Pancreas (tissue), 10 donors: Measurements from ENCODE around the gene CPA2. TPM values are rescaled to one million over a fixed set of nuclear protein-coding genes. Genes with fewer than 3 reads are reported as not detected.

Experiments
- ATAC-seq, 4 donors: fragments of 200-7000 bp; cut with Tn5 transposase; one replicate each; pipeline versions ENCODE4 v1.8.0 to v1.9.1; 2020; ENCODE audit warnings: mild to moderate bottlenecking in 4 of 4, moderate library complexity in 4 of 4
- DNase-seq, 6 donors: peaks; one replicate each; pipeline ENCODE4 v3.0.0-alpha.2; 2020
- FAIRE-seq: peaks from 2 replicates; lab custom pipeline; 2012; peaks lifted over from hg19 to GRCh38; lab: Jason Lieb, UNC
- H3K27ac ChIP-seq, 4 donors: fragments of 200-600 bp; sonication (generic); 1 replicate in 3 of 4; 2 replicates in 1 of 4; pipeline versions ENCODE4 v1.5.0 to v1.8.0; 2020
- H3K27me3 ChIP-seq, 4 donors: fragments of 200-600 bp; one replicate each; pipeline ENCODE4 v1.8.0; 2021
- H3K36me3 ChIP-seq, 3 donors: fragments of 200-600 bp; sonication (generic) in 1 of 3; one replicate each; pipeline versions ENCODE4 v1.5.0 to v1.8.0; 2020 to 2021
- H3K4me1 ChIP-seq, 3 donors: fragments of 200-600 bp; one replicate each; pipeline ENCODE4 v1.8.0; 2021
- H3K4me3 ChIP-seq, 4 donors: fragments of 200-600 bp; sonication (generic) in 2 of 4; one replicate each; pipeline versions ENCODE4 v1.5.0 to v1.8.0; 2020 to 2021
- H3K9me3 ChIP-seq, 4 donors: fragments of 200-600 bp; one replicate each; pipeline ENCODE4 v1.8.0; 2021
- CTCF ChIP-seq, 4 donors: fragments of 200-600 bp; sonication (generic) in 3 of 4; IDR thresholded peaks; one replicate each; pipeline versions ENCODE4 v1.5.0 to v1.8.0; 2021; ENCODE audit warnings: antibody characterized with exemption in 4 of 4
- WGBS, 2 donors: extraction: QIAGEN DNeasy Blood & Tissue Kit; methylation state at CpG; one replicate each; pipeline ENCODE4 v1.1.7; 2013; 5-methylcytosine and 5-hydroxymethylcytosine counted together
- intact Hi-C, 3 donors: fragments of 100-400 bp; cut with DNase I; formaldehyde crosslinking; loops; one replicate each; pipeline versions ENCODE4 v1.11.1 to v1.14.2; 2022
- polyA plus RNA-seq, 2 donors: library from polyadenylated mRNA; stranded (reverse); fragments of 200-250 nt; gene quantifications; one replicate each; pipeline ENCODE4 v1.2.3, GENCODE V29; 2013
- total RNA-seq, 6 donors: library from RNA; stranded (reverse); fragmentation: NEBNext Ultra II Directional in 4 of 6; extraction: Animal tissue kit (Norgen Biotek cat#: 25700) in 4 of 6; gene quantifications; one replicate each; pipeline versions ENCODE4 v1.2.1 to v1.2.4, GENCODE V29; 2021 to 2023
- donor health status: healthy with polysubstance abuse.
- donor health status: DM: no; HTN: no; CAD: no; lungs with moderate emphysema.
- donor health status: DM: no; HTN: no; CAD: no.
- donor health status: control.
- donor health status: control.
- donor health status: Bipolar disorder and iron deficiency.
- donor health status: DM: yes; HTN: yes; CAD: no.
- donor health status: DM: no; HTN: no; CAD: no.
- donor health status: DM: no; HTN: no; CAD: no.
- donor health status: DM: yes; HTN: yes; CAD: no.

The CPA2 gene
- total and polyA plus RNA-seq, 8 donors, result 4,251 to 12,479 (median 5,755) TPM

GRCh38 chr7:130293521-130293920 is 26.9 kb downstream of the CPA2 start:
- ATAC-seq (no peak), FAIRE-seq (no peak), DNase-seq (peak in 1 of 6 donors; percentile 36)
- no peak overlapping the region for H3K4me3 ChIP-seq
- H3K9me3 ChIP-seq, result no peaks in the 10 kb centered on the region
- H3K27me3 ChIP-seq, result no peaks in the 10 kb centered on the region
- intact Hi-C loops, result loop anchor here in 1 of 3 donors (10.0 kb wide), 1 partner anchor 71 kb away; no protein-coding TSS in a partner anchor
- no peaks in the 10 kb centered on the region for H3K36me3 ChIP-seq
- peak overlapping the region in 1 of 4 donors; percentile 86 for H3K27ac ChIP-seq
- TF ChIP-seq CTCF (IDR thresholded peaks at IDR 0.05), result no peak
- 81 to 87% methylated on average over 8 of the region's 8 CpGs for WGBS, 2 donors
- no peaks in the 10 kb centered on the region for H3K4me1 ChIP-seq

GRCh38 chr7:130294314-130294713 is 27.7 kb downstream of the CPA2 start:
- no peak for ATAC-seq
- H3K4me1 ChIP-seq, result no peaks in the 10 kb centered on the region
- 79 to 84% methylated on average over 5 of the region's 5 CpGs for WGBS, 2 donors
- DNase-seq, result peak in 1 of 6 donors; percentile 48
- intact Hi-C loops, result loop anchor here in 1 of 3 donors (10.0 kb wide), 1 partner anchor 70 kb away; no protein-coding TSS in a partner anchor
- H3K27ac ChIP-seq, result no peak overlapping the region
- TF ChIP-seq CTCF (IDR thresholded peaks at IDR 0.05), result no peak
- FAIRE-seq, result no peak
- H3K9me3 ChIP-seq, result no peaks in the 10 kb centered on the region
- H3K4me3 ChIP-seq, result no peak overlapping the region
- H3K27me3 ChIP-seq, result no peaks in the 10 kb centered on the region
- H3K36me3 ChIP-seq, result no peaks in the 10 kb centered on the region

GRCh38 chr7:130296221-130296951 is 29.7 kb downstream of the CPA2 start:
- no peaks in the 10 kb centered on the region for H3K27me3 ChIP-seq
- no peak for TF ChIP-seq CTCF (IDR thresholded peaks at IDR 0.05)
- H3K27ac ChIP-seq, result no peak overlapping the region
- no peaks in the 10 kb centered on the region for H3K9me3 ChIP-seq
- no peak overlapping the region for H3K4me3 ChIP-seq
- no peaks in the 10 kb centered on the region for H3K36me3 ChIP-seq
- ATAC-seq, result no peak
- 94 to 96% methylated on average over 13 of the region's 13 CpGs for WGBS, 2 donors
- no peak for FAIRE-seq
- DNase-seq, result no peak
- intact Hi-C loops, result loop anchor here in 2 of 3 donors (5.0 to 10.0 kb wide), 2 partner anchors 68 to 71 kb away; no protein-coding TSS in a partner anchor
- no peaks in the 10 kb centered on the region for H3K4me1 ChIP-seq

- no peak for ATAC-seq
- no peak for FAIRE-seq
- Histone ChIP-seq H3K27ac (no peak overlapping the region), H3K36me3 (no peaks in the 10 kb centered on the region), H3K9me3 (no peaks in the 10 kb centered on the region), H3K4me3 (no peak overlapping the region), H3K27me3 (no peaks in the 10 kb centered on the region), H3K4me1 (peaks cover 0 to 2% (median 0%) of the 10 kb centered on the region in 3 donors)
- intact Hi-C loops, result loop anchor here in 2 of 3 donors (5.0 to 10.0 kb wide), 2 partner anchors 67 to 69 kb away; no protein-coding TSS in a partner anchor
- WGBS, 2 donors, result 90 to 91% methylated on average over 20 of the region's 20 CpGs
- no peak for TF ChIP-seq CTCF (IDR thresholded peaks at IDR 0.05)
- no peak for DNase-seq
These were observed 31.2 kb downstream of the CPA2 start for GRCh38 chr7:130297628-130298543.
